B cell (primary cell): ENCODE data around the gene TPH2. TPM values are rescaled to one million over a fixed set of nuclear protein-coding genes. Genes with fewer than 3 reads are reported as not detected.

Experiments
- ATAC-seq: fragments of 200-7000 bp; cut with Tn5 transposase; one replicate; pipeline ENCODE4 v1.10.0; 2021; ENCODE audit warnings: low read depth, mild to moderate bottlenecking, moderate number of reproducible peaks, moderate library complexity
- CTCF ChIA-PET: fragments of 350-600 bp; sonication (Branson Sonifier 250); formaldehyde crosslinking; loops from one replicate; lab custom pipeline; 2021; ENCODE audit warnings: antibody characterized with exemption, inconsistent platforms; lab: Charles Lee
- POLR2A ChIA-PET: fragments of 350-600 bp; sonication (Branson Sonifier 250); formaldehyde crosslinking; loops from one replicate; lab custom pipeline; 2021; ENCODE audit warnings: antibody characterized with exemption; lab: Charles Lee
- DNase-seq: peaks from one replicate; pipeline ENCODE4 v3.0.0; 2013
- H2AFZ ChIP-seq: 2 replicates; pipeline ENCODE4 v1.6.1; 2012; ENCODE audit warnings: mild to moderate bottlenecking, low read depth, low read length; ENCODE audit not compliant: insufficient read depth, poor library complexity, severe bottlenecking
- H3K27ac ChIP-seq, 2 donors: 1 replicate in 1 of 2; 2 replicates in 1 of 2; pipeline ENCODE4 v1.5.1; 2012 to 2013; ENCODE audit warnings: low read length in 2 of 2, mild to moderate bottlenecking in 2 of 2, moderate library complexity in 1 of 2
- H3K27me3 ChIP-seq, 4 experiments: fragments of 200-600 bp in 1 of 4; sonication (generic) in 1 of 4; replicated peaks in 1 of 4; 1 replicate in 2 of 4; 2 replicates in 2 of 4; pipeline versions ENCODE4 v1.6.1 to v1.7.0; 2013 to 2016; ENCODE audit warnings: low read length in 3 of 4, mild to moderate bottlenecking in 2 of 4, mixed read lengths in 1 of 4, moderate library complexity in 1 of 4; ENCODE audit not compliant: insufficient read depth in 4 of 4, control insufficient read depth in 3 of 4; ENCODE audit errors: control extremely low read depth in 1 of 4
- H3K36me3 ChIP-seq, 2 experiments: replicated peaks in 1 of 2; 1 replicate in 1 of 2; 2 replicates in 1 of 2; pipeline versions ENCODE4 v1.6.1 to v1.7.1; 2013; ENCODE audit warnings: low read length in 1 of 2; ENCODE audit not compliant: insufficient read depth in 2 of 2, control insufficient read depth in 1 of 2; ENCODE audit errors: control extremely low read depth in 1 of 2, extremely low read depth in 1 of 2
- H3K4me1 ChIP-seq, 2 donors: fragments of 200-600 bp in 1 of 2; sonication (generic) in 1 of 2; 1 replicate in 1 of 2; 2 replicates in 1 of 2; pipeline versions ENCODE4 v1.5.1 to v1.6.1; 2013 to 2017; ENCODE audit warnings: low read length in 2 of 2; ENCODE audit not compliant: control insufficient read depth in 2 of 2, insufficient read depth in 2 of 2
- H3K4me2 ChIP-seq: replicated peaks from 2 replicates; pipeline ENCODE3; 2012; ENCODE audit warnings: mild to moderate bottlenecking, low read depth, low read length; ENCODE audit not compliant: poor library complexity, severe bottlenecking
- H3K4me3 ChIP-seq, 5 experiments: fragments of 200-600 bp in 1 of 5; sonication (generic) in 1 of 5; 1 replicate in 3 of 5; 2 replicates in 2 of 5; pipeline versions ENCODE4 v1.5.1 to v1.7.0; 2011 to 2016; ENCODE audit warnings: low read length in 4 of 5, mild to moderate bottlenecking in 4 of 5, low read depth in 2 of 5, control low read depth in 1 of 5, moderate library complexity in 1 of 5; ENCODE audit not compliant: insufficient read depth in 1 of 5; ENCODE audit errors: control extremely low read depth in 1 of 5, extremely low read depth in 1 of 5
- H3K79me2 ChIP-seq: fragments of 200-600 bp; sonication (generic); one replicate; pipeline ENCODE4 v1.6.0; 2016; ENCODE audit warnings: low read length; ENCODE audit not compliant: control insufficient read depth, insufficient read depth
- H3K9ac ChIP-seq: fragments of 200-600 bp; sonication (generic); 2 replicates; pipeline ENCODE4 v1.6.1; 2017; ENCODE audit warnings: mild to moderate bottlenecking, low read length, moderate library complexity
- H3K9me3 ChIP-seq, 3 donors: one replicate each; pipeline versions ENCODE4 v1.6.1 to v1.7.1; 2013; ENCODE audit warnings: low read length in 2 of 3; ENCODE audit not compliant: control insufficient read depth in 2 of 3, insufficient read depth in 1 of 3; ENCODE audit errors: control extremely low read depth in 1 of 3
- H4K20me1 ChIP-seq: 2 replicates; pipeline ENCODE4 v1.6.0; 2012; ENCODE audit warnings: mild to moderate bottlenecking, low read length; ENCODE audit not compliant: insufficient read depth, control insufficient read depth, poor library complexity, severe bottlenecking
- H3K27ac Mint-ChIP-seq: one replicate; pipeline ENCODE4 v1.8.0; 2021; ENCODE audit warnings: mixed read lengths
- H3K27me3 Mint-ChIP-seq: one replicate; pipeline ENCODE4 v1.8.0; 2021; ENCODE audit warnings: mixed read lengths
- H3K4me1 Mint-ChIP-seq: one replicate; pipeline ENCODE4 v1.8.0; 2021; ENCODE audit warnings: mixed read lengths
- H3K4me3 Mint-ChIP-seq: one replicate; pipeline ENCODE4 v1.8.0; 2021; ENCODE audit warnings: mixed read lengths
- H3K9me3 Mint-ChIP-seq: one replicate; pipeline ENCODE4 v1.8.0; 2022; ENCODE audit warnings: mixed read lengths; ENCODE audit not compliant: insufficient read depth
- CTCF ChIP-seq: fragments of 200-600 bp; IDR thresholded peaks from one replicate; pipeline ENCODE4 v1.8.0; 2022; ENCODE audit warnings: antibody characterized with exemption, mild to moderate bottlenecking
- EZH2 ChIP-seq: IDR thresholded peaks from 2 replicates; pipeline ENCODE4 v1.6.1; 2012; ENCODE audit warnings: borderline replicate concordance, low read depth, mild to moderate bottlenecking, moderate library complexity, low read length; ENCODE audit not compliant: insufficient read depth, poor library complexity, severe bottlenecking
- WGBS: methylation state at CpG from one replicate; pipeline ENCODE4 v1.1.5; 2013; ENCODE audit warnings: missing lambda C conversion rate; ENCODE audit not compliant: insufficient coverage; 5-methylcytosine and 5-hydroxymethylcytosine counted together
- intact Hi-C: fragments of 100-400 bp; cut with micrococcal nuclease; formaldehyde crosslinking; loops from one replicate; pipeline ENCODE4 v1.10.0; 2022
- polyA plus RNA-seq: library from polyadenylated mRNA; depleted of rRNA; stranded (reverse); fragments of >200 nt; gene quantifications from 2 replicates; pipeline ENCODE4 v1.2.3, GENCODE V29; 2012
- total RNA-seq, 2 donors: library from RNA; stranded (reverse); fragments of 120-200 nt in 1 of 2; gene quantifications; 1 replicate in 1 of 2; 2 replicates in 1 of 2; pipeline versions ENCODE4 v1.2.3 to v1.2.4, GENCODE V29; 2013 to 2022

TPH2 gene
- total and polyA plus RNA-seq, 2 donors (not counting 1 experiment from before 2014, with no cell fraction given) = not detected

- H3K27ac Mint-ChIP-seq = no peak overlapping the region
Observed at GRCh38 chr12:72074956-72075355, 136.3 kb downstream of the TPH2 start.

GRCh38 chr12:72075401-72075800 is 136.8 kb downstream of the TPH2 start:
- peaks cover 0 to 9% (median 3%) of the 10 kb centered on the region in 3 donors for H3K9me3 ChIP-seq

More at GRCh38 chr12:72074956-72075355, 136.3 kb downstream of the TPH2 start:
- H3K27ac ChIP-seq = no peak overlapping the region
- H3K9me3 Mint-ChIP-seq = peaks cover 6% of the 10 kb centered on the region
- CTCF ChIA-PET = no interaction called here
- no peaks in the 10 kb centered on the region for H3K36me3 ChIP-seq
- 64% methylated on average over 3 of the region's 3 CpGs for WGBS
- DNase-seq (no peak), ATAC-seq (no peak)
- TF ChIP-seq CTCF (no peak), EZH2 (no peak)
- no peak overlapping the region for H3K9ac ChIP-seq
- peaks cover 0 to 9% (median 3%) of the 10 kb centered on the region in 3 donors for H3K9me3 ChIP-seq
- no peaks in the 10 kb centered on the region for H4K20me1 ChIP-seq
- no peaks in the 10 kb centered on the region for H3K27me3 ChIP-seq
- H3K79me2 ChIP-seq = no peaks in the 10 kb centered on the region
- no peak overlapping the region for H3K4me3 Mint-ChIP-seq
- no peak overlapping the region for H3K4me2 ChIP-seq
- POLR2A ChIA-PET = no interaction called here
- intact Hi-C loops = no loop called here
- H3K27me3 Mint-ChIP-seq = no peaks in the 10 kb centered on the region
- no peaks in the 10 kb centered on the region for H3K4me1 ChIP-seq
- H3K4me3 ChIP-seq = no peak overlapping the region
- H2AFZ ChIP-seq = no peak overlapping the region
- H3K4me1 Mint-ChIP-seq = no peaks in the 10 kb centered on the region

More at GRCh38 chr12:72075401-72075800, 136.8 kb downstream of the TPH2 start:
- Histone ChIP-seq H3K79me2 (no peaks in the 10 kb centered on the region), H3K27me3 (no peaks in the 10 kb centered on the region), H3K4me2 (no peak overlapping the region), H3K27ac (no peak overlapping the region), H2AFZ (no peak overlapping the region), H3K4me1 (no peaks in the 10 kb centered on the region), H3K9ac (no peak overlapping the region), H3K36me3 (no peaks in the 10 kb centered on the region), H3K4me3 (no peak overlapping the region), H4K20me1 (no peaks in the 10 kb centered on the region)
- intact Hi-C loops = no loop called here
- Mint-ChIP-seq H3K4me3 (no peak overlapping the region), H3K27me3 (no peaks in the 10 kb centered on the region), H3K9me3 (peaks cover 6% of the 10 kb centered on the region), H3K4me1 (no peaks in the 10 kb centered on the region), H3K27ac (no peak overlapping the region)
- ATAC-seq (no peak), DNase-seq (no peak)
- ChIA-PET POLR2A (no interaction called here), CTCF (no interaction called here)
- 70% methylated on average over 2 of the region's 3 CpGs for WGBS
- TF ChIP-seq CTCF = no peak
- no peak for TF ChIP-seq EZH2
